Islet of Langerhans (tissue), 1 donor: ENCODE data around the gene GBF1.
"Not testable (repeated sequence)": the region's sequence is repeated elsewhere in the genome, so short reads cannot be mapped to it uniquely, and the experiment has no call there.

Experiments used
- FAIRE-seq: peaks from one replicate; lab custom pipeline; 2011; peaks lifted over from hg19 to GRCh38; lab: Jason Lieb, UNC

The GBF1 gene

GRCh38 chr10:102267748-102268147 lies 22.4 kb downstream of the GBF1 start:
- no peak for FAIRE-seq

GRCh38 chr10:102268375-102268888 lies 23.1 kb downstream of the GBF1 start:
- no peak for FAIRE-seq

- no peak for FAIRE-seq
These were observed 23.7 kb downstream of the GBF1 start for GRCh38 chr10:102269017-102269416.

- FAIRE-seq = no peak
These were observed 28.7 kb downstream of the GBF1 start for GRCh38 chr10:102274062-102274461.

- no peak for FAIRE-seq
These were observed 30.0 kb downstream of the GBF1 start for GRCh38 chr10:102275343-102275742.

- no peak for FAIRE-seq
These were observed 33.8 kb downstream of the GBF1 start for GRCh38 chr10:102279104-102279503.

- no peak for FAIRE-seq
These were observed 35.2 kb downstream of the GBF1 start for GRCh38 chr10:102280397-102281101.

- peak; percentile 47 for FAIRE-seq
These were observed 35.8 kb downstream of the GBF1 start for GRCh38 chr10:102281102-102281487.

GRCh38 chr10:102283488-102283887 lies 38.2 kb downstream of the GBF1 start:
- no peak for FAIRE-seq

DNA sequence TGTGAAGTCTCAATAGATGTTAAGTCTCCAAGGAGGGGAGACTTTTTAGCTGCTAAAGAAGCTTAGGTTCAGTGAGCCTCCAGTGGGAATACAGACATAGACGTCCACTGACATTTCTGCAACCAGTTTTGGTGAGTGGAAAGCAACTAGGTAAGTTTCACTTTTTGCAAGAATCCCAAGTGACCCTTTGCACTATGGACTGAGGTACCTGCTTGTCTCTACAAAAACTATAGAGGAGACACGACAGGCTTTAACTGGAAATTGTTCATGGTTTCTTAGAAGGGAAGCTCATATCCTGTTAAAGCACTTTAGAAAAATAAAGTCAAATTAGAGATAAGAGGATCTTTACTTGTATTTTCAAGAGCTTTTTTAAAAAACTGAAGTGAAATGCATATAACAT lies 38.6 kb downstream of the GBF1 start:
- peak; percentile 38 for FAIRE-seq

GRCh38 chr10:102284531-102284930 lies 39.2 kb downstream of the GBF1 start:
- FAIRE-seq = no peak

DNA sequence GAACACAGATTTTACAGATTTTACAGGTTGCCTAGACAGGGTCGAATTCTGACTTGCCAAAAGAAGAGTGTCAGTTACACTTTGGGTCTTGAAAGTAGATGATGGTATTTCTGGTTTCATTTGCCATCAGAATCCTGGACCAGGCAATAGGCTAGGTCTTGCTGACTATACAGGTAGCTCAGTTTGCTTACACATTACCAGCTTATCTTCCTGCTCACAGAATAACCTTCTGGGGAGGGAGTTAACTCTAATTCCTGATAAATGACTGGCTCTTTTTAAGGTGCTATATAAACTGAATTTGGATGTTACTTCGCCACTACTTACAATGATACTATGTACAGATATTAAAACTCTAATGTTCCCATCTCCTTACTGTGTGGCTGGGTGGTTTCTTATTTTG lies 39.8 kb downstream of the GBF1 start:
- no peak for FAIRE-seq

- no peak for FAIRE-seq
These were observed 40.9 kb downstream of the GBF1 start for GRCh38 chr10:102286216-102286615.

DNA sequence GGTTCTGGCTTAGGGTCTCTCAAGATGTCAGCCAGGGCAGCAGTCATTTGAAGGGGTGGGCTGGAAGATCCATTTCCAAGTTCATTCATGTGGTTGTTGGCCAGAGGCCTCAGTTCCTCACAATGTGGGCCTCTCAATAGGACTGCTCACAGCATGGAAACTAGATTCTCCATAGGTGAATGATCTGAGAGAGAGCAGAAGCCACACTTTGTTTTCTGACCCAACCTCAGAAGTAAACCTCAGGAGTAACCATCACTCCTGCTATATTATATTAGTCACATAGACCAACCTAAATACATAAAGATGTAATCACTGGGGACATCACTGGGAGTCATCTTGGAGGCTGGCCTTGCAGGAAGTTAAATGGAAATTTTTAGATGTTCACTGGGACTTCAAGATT lies 42.2 kb downstream of the GBF1 start:
- no peak for FAIRE-seq

GRCh38 chr10:102287991-102288390 lies 42.7 kb downstream of the GBF1 start:
- FAIRE-seq = no peak

DNA sequence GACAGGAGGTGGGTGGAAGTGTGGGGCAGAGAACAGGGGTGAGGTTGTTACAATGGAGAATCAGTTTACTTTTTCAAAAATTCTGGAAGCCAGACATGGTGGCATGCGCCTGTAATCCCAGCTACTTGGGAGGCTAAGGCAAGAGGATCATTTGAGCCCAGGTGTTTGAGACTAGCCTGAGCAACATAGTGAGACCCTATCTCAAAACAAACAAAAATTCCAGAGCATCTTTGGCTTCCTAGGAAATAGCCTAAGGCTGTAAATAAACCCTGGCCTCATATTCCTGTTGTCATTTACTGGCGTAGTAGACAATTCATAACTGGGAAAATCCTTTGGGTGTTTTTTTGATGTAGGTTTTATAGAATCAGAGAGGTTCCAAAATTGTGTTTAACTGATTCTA lies 44.0 kb downstream of the GBF1 start:
- FAIRE-seq = no peak

- no peak for FAIRE-seq
These were observed 44.5 kb downstream of the GBF1 start for GRCh38 chr10:102289840-102290239.

DNA sequence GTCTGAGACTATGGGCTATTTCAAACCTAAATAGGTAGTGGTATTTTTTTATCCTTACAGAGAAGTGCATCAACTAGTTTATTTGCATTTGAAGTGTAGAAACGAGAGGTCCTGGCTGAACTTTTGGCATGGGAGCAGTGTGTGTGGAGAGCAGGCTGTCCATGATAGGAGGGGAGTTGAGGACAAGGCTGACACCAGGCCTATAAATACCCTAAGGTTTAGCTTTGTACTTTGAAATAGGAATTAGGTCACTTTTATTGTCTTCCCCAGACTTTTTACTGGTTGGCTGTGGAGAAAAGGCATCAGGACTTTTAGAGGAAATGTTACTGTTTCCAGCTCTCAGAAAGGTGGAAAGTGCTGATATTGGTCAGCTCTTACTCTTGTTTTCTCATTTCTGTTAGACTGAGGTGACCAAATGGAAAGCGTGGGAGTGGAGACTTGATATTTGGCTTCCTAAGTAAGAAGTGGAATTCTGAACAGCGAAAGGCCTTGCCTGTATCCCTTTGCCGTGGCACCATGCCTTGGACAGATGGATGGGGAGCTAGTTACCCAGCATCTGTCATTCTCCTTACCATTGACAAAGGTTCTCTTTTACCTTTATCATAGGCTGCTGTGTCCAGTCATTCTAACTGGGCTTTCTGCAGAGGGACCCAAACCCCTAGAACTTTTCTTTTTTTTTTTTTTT lies 46.0 kb downstream of the GBF1 start:
- no peak for FAIRE-seq

DNA sequence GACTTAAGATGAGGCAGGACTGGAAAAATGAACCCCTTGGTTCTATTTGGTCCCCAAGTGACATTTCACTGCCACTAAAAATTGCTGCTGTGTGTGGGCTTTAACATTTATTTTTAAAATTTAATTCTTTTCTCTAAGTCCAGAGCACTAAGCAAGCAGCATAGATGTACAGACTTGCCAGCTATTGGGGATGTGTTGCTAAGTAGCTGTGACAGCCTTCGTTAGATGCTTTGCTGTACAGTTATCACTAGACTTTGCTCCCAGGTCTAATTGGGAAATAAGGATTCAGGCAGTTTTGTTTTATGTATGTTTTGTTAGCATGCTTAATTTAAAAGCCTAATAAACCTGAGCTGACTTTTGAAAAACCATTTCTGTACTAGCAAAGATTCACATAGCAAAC lies 51.8 kb downstream of the GBF1 start:
- FAIRE-seq = no peak

GRCh38 chr10:102298899-102299298 lies 53.6 kb downstream of the GBF1 start:
- FAIRE-seq = no peak

GRCh38 chr10:102299873-102300272 lies 54.5 kb downstream of the GBF1 start:
- no peak for FAIRE-seq

GRCh38 chr10:102300278-102300843 lies 55.0 kb downstream of the GBF1 start:
- FAIRE-seq = no peak

DNA sequence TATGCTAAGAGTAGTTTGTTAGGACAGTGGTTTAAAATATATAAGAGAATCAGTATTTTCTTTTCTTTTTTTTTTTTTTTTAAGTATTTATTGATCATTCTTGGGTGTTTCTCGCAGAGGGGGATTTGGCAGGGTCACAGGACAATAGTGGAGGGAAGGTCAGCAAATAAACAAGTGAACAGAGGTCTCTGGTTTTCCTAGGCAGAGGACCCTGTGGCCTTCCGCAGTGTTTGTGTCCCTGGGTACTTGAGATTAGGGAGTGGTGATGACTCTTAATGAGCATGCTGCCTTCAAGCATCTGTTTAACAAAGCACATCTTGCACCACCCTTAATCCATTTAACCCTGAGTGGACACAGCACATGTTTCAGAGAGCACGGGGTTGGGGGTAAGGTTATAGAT lies 55.6 kb downstream of the GBF1 start:
- not testable (repeated sequence) for FAIRE-seq

DNA sequence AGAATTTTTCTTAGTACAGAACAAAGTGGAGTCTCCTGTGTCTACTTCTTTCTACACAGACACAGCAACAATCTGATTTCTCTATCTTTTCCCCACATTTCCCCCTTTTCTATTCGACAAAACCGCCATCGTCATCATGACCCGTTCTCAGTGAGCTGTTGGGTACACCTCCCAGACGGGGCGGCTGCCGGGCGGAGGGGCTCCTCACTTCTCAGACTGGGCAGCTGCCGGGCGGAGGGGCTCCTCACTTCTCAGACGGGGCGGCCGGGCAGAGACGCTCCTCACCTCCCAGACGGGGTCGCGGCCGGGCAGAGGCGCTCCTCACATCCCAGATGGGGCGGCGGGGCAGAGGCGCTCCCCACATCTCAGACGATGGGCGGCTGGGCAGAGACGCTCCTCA lies 56.0 kb downstream of the GBF1 start:
- FAIRE-seq = not testable (repeated sequence)
